NCI-H2029 (cell line): ENCODE data around the gene TULP4.

ENCODE experiments used
- DNase-seq: peaks from one replicate; lab custom pipeline; 2025; lab: John Stamatoyannopoulos, UW

The TULP4 gene, protein sequence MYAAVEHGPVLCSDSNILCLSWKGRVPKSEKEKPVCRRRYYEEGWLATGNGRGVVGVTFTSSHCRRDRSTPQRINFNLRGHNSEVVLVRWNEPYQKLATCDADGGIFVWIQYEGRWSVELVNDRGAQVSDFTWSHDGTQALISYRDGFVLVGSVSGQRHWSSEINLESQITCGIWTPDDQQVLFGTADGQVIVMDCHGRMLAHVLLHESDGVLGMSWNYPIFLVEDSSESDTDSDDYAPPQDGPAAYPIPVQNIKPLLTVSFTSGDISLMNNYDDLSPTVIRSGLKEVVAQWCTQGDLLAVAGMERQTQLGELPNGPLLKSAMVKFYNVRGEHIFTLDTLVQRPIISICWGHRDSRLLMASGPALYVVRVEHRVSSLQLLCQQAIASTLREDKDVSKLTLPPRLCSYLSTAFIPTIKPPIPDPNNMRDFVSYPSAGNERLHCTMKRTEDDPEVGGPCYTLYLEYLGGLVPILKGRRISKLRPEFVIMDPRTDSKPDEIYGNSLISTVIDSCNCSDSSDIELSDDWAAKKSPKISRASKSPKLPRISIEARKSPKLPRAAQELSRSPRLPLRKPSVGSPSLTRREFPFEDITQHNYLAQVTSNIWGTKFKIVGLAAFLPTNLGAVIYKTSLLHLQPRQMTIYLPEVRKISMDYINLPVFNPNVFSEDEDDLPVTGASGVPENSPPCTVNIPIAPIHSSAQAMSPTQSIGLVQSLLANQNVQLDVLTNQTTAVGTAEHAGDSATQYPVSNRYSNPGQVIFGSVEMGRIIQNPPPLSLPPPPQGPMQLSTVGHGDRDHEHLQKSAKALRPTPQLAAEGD (N-terminal part only)

DNA sequence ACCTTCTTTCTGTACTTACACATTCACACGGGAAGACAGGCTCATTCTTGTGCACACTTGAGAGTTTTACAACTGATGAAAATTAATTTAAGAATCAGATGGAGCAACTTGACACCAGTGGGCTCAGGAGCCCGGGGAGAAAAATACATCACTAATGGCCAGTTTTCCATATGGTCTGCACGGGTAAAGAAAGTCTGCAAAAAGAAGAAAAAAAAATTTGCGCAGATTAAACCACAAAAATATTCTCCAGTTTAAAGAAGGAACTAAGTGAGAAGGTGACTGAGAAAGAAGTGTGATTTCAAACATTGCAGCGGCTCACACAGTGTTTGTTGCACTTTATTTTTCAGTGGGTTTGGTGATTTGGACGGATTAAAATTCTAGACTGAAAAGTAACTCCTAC, at the start of gene TULP4:
TULP4 (plus strand) TSS at position 301 of the 400 bp plus-strand sequence. CDS start 1,552 bp downstream, outside the sequence.
- DNase-seq = no peak

DNA sequence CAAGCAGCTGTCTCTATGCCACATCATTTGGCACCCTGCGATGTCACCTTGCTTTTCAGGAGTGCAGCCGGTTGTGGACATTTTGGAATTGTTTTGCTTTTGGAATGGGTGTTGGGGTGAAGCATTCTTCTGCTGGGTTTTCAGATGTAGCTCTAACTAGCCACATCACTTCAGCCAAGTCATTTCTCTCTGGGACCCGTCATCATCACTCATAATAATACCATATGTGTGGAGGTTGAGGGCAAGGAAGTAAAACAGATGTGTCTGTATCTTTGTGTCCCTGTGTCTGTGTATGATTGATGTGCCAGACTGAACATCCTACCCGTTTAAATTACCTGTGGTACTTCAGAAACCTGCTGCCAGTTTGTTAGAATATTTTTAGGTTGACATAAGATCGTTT, 49.5 kb upstream of the TULP4 start:
- DNase-seq = no peak

DNA sequence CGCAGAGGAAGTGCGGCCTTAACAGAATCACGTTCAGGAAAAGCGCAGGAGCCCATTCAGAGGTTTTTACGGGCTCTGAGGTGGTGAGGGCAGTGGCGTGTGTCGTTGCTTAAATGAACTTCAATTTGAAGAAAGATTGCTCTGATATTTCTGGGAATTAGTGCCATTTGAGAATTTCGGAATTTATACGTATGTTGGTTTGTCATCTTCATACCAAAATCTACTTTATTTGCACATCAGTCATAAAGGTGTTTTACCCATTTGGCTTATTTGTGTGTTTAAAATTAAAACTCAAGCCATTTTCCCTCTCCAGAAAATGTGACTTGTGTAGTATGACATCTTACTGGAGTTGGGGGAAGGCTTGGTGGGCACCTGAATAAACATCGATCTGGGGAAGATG, 48.1 kb upstream of the TULP4 start:
- no peak for DNase-seq

DNA sequence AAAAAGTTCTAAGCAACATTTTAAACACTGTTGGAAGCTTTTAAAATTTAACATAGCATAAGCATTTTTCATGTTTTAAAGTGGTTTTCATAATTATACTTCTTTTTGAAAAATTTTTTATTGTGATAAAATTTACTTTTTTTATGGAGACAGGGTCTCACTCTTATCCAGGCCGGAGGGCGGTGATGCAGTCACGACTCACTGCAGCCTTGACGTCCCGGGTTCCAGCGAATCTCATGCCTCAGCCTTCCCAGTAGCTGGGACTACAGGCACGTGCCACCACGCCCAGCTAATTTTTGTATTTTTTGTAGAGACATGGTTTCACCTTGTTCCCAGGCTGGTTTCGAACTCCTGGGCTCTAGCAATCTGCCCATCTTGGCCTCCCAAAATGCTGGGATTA, 46.1 kb upstream of the TULP4 start:
- no peak for DNase-seq

DNA sequence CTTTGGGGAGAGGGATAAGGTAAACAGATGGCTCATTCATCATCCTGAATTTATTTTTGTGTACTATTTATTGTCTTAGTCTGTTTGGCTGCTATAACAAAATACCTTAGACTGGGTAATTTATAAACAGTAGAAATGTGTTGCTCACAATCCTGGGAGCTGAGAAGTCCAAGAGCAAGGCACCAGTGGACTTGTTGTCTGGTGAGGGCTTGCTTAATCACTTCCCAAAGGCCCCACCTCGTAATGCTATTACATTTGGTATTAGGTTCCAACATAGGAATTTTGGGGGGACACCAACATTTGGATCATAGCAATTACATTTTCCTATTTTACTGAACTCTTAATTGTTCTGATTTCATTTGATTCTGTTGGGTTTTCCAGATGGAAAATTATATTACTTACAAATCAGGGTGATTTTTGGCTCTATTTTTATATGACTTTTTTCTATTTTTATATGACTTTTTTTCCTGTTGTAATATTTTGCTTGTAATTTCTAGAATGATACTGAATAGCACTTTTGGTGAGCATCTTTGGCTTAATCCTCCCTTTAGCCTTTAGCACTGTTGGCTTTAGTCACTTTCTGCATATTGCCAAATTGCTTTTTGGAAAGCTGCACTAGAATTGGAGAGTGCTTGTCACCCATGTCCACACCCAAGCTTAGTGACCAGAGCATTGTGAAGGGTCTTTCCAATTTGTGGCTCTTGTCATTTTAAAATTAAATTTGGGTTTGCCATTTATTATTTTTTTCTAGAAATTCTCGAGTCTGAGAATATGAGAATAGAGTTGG, 43.7 kb upstream of the TULP4 start:
- no peak for DNase-seq

DNA sequence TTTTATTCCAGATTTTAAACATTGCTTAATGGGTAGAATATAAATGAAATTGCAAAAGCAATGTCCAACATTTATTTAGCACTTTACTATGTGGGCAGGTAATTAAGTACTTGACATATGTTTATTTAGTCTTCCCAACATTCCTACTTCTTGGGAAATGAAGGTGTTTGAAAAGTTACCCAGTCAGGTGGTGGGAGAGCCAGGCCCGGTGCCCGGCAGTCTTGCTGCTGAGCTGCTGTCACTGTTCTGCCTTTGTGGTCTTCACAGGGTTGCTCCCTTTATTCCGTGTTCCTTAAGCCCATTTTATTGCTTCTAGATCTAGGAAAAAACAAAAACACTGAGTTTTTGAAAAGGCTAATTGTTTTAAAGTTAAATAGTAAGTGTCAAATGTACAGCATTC, 42.6 kb upstream of the TULP4 start:
- no peak for DNase-seq

DNA sequence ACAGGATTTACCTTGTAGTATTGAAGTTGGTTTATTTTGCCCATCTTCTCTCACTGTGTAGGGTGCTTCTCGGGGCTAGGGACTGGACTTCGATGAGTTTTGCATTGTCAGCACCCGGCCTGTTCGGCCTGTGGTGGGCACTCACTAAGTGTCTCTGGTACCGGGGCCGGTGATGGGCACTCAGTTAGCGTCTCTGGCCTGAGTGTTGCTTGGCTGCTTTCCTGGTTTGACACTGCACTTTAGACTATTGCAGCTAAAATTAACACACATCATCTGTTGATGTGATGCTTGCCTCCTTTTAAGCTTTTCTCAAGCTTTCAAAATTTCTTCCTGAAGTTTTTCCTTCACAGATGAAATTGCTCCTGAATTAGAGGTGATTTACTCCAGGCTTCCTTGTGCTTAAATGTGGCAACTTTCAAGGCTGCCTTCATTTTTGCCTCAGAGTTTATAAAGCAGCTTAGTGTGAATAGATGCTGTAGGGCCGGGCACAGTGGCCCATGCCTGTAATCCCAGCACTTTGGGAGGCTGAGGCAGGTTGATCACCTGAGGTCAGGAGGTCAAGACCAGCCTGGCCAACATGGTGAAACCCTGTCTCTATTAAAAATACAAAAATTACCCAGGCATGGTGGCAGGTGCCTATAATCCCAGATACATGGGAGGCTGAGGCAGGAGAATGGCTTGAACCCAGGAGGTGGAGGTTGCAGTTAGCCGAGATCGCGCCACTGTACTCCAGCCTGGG, 41.7 kb upstream of the TULP4 start:
- DNase-seq = no peak

DNA sequence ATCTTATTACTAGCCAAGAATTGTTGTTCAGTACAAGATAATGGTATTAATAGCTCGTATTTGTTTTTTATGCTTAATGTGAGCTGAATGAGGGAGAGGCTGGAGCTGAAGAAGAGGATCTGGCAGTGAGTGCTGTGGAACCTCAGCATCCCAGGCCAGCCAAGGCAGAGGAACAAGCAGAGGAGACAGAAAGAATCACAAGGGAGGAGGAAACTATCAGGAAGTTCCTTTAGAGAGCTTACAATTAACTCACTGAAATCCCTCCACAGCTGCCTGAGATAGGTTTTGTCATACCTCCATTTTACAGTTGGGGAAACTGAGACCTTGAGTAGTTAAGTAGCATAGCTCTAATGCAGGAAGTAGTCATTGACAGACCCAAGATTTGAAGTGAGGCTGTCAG, 39.9 kb upstream of the TULP4 start:
- no peak for DNase-seq

DNA sequence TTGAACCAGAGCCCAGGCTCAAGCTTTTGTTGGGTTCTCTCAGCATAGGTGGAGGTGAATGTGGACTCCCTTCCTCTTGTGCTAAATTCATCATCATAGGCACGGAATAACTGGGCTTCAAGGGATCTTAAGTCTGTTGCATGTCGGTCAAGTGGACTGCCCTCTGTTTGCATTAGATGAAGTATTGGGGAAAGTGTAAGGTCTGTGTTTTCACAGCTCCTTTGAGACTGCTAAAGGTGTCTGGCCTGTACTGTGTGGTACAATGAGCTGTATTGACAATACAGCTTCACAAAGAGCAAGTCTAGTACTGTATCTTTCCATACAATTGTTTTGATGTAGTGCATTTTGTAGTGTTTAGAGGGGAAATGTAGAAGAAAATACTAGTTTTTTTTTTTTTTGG, 34.3 kb upstream of the TULP4 start:
- no peak for DNase-seq

DNA sequence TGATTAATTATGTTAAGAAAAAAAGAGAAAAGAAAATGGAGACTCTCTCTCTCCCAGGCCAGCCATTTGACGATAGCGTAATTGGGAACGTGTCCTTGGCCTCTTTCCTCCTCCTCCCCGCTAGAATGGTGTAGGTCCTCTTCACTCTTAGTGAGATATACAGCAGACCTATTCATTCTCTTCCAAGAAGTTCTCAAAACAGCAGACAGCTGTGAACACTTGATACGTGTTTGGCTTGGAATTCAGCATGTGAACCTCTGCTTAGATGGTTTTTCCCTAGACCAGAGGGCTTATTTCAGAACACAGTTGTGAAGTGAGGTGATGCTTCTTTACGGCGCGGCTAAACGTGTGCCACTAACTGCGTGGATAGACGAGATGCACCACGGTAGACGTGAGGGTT, 32.6 kb upstream of the TULP4 start:
- no peak for DNase-seq

DNA sequence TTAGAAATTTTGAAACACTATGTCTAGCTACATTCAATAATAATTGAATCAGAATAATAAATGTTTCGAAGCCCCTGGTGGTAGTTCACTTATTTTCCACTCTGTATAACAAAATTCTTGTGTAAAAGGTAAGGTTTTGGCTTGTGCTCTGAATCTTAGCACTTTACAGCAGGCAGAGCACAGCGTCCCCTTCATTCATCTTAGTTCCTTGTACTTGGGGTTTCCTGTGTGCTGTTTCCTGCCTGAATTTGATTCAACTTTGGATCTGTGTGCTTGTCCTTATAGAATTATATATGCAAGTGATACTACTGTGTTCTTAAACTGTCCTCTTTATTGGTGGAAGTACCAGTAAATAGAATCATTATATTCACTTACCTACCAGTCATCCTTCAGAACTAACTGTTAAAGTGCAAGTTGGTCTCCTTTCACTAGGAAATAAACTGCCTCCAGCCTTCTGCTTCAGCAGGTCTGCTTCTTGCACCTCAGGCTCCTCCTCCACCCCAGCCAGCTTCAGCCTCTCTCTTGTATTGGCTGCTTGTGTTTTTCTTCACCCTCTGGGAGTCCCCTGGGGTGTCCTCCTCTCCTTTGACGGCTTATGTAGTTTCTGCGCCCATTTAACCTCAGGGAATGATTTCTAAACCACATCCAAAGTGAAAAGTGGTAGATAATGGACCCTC, 28.8 kb upstream of the TULP4 start:
- DNase-seq = no peak

DNA sequence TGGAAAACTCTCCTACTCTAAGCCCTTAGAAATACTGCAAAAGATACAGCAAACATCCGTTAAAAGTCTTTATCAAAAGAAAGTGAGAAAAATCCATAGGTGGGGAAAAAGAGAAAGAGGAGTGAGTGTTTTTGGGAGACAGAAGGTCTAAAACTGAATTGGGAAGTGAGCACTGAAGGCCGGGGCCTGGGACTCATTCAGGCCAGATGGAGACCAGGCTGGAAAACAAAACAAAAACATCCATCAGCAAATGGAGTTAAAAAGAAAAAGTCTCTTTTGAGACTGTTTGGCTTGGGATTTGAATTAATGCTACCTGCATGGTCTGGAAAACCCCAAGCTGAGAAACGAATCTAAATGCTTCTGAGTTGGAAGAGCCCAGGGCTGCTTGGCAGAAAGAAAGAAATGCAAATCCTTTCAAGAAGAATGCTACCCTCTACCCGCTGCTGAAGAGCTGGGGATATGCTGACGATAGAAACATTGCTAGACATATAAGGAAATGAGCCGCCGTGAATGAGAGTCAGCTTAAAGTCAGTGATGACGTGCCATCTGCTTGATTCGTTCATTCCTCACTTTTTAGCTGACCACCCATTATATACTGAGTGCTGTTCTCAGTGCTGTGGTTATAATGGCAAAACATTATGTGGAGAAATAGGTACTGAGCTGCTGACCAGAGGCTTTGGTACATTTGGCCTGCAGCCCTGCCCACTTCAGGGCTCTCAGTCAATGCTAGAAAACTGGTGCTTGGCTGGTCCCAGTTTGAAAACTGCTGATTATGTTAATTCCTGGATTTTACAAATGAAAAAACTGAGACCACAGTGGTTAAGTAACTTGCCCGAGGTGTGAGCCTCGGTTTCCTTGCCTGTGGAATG, 28.0 kb upstream of the TULP4 start:
- peak; percentile 59 for DNase-seq

DNA sequence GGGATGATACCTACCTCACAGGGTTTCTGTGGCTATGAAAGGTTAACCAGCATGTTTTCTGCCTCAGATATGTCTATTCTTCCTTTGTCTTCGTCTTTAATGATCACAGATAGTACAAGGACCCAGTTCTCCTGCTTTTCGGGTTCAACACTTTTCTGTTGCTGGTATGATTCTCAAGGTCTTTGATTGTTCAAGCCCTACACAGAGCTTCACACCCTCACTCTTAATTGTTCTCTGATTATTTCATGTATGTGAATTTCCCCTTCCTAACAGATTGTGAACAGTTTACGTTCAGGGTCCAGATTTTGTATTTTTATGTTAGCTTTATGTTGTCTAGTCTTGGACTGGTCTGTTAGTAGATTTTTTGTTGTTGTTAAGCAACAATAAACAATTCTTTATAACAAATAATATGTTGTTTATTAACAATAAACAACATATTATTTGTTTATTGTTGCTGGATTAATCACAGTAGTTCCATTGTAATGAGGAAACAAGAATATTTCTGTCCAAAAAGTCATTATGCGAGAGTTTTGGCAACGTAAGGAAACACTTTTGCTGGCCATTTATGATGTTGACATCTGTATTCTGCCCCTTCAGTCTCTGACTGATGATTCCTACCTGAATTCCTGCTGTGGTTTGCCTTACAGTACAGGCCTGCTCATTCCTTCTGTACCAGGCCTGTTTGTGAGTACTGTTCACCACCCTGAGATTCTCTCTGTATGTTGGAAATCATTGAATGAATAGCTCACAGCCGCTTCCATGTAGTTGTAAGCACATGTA, 27.2 kb upstream of the TULP4 start:
- no peak for DNase-seq

DNA sequence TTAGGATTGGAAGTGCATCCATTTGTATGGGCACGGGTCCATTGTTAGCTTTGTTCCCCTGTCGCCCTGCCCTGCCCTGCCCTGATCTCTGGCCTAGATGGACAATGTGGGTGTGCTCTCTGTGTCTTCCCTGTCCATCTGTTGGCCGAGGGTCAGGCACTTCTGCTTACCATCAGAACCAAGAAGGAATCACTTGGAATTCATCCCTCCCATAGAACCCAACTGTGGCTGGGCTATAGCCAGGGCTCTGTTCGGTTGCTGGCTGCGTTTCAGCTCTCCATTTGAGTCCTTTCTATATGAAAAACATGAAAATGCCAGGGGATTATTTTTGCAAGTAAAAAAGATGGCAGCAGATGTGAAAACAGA, 26.6 kb upstream of the TULP4 start:
- no peak for DNase-seq

DNA sequence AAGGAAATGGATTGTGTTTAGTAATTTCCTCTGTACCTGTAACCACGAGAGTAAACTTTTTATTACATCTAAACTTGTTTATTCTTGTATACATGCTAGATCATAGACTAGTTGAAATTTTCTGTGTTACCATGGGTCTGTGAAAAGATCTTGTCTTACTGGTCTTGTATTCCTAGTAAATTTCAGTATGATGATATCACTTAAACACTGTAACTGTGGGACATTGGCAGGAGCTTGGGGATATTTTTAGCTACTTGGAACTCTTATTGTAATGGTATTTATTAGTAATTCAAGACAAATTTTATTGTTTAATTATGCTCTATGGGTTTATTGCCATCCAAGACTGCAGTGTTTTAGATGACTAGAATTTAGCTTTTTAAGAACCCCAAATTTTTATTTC, 25.9 kb upstream of the TULP4 start:
- DNase-seq = no peak

DNA sequence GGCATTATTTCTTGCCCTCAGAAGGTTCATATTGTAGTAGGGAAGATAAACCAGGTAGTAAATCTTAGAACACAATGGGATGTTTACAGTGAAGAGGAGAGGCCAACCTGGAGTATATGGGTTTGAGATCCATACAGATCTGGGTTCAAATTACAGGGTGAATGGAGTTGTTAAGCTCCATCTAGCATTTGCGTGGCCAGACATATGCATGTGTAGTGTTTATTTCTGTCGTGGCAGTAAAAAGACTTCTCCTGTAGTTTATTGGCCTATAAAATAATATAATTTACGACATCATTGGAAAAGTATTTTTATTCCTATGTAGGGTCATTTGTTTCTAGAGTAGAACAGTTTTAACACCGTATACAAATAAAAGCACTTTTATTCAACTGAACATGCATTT, 25.2 kb upstream of the TULP4 start:
- no peak for DNase-seq

DNA sequence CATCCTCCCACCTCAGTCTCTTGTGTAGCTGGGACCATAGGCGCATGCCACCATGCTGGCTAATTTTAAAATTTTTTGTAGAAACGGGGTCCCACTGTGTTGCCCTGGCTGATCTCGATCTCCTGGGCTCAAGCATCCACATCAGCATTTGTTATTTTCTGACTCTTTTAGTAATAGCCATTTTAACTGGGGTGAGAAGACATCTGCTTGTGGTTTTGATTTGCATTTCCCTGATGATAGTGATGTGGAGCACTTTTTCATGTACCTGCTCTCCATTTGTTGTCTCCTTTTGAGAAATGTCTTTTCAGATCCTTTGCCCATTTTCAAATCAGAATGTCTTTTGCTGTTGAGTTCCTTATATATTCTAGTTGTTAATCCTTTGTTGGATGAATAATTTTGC, 22.2 kb upstream of the TULP4 start:
- DNase-seq = no peak

DNA sequence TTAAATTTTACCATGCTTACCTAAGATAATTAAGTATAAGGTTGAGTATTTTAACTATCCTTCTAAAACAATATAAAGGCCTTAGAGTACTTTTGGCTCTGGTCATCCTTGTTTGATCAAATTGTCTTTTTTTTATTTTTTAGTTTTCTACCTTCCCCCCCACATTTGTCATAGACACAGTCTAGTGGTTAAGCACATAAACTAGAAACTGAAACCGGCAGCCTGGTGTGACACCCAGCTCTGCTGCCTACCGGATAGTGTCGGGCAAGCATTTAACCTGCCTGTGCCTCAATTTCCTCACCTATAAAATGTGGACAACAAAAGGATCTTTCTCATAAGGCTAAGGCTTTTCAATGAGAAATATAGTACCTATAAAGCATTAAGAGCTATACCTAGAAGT, 21.6 kb upstream of the TULP4 start:
- DNase-seq = peak; percentile 75

DNA sequence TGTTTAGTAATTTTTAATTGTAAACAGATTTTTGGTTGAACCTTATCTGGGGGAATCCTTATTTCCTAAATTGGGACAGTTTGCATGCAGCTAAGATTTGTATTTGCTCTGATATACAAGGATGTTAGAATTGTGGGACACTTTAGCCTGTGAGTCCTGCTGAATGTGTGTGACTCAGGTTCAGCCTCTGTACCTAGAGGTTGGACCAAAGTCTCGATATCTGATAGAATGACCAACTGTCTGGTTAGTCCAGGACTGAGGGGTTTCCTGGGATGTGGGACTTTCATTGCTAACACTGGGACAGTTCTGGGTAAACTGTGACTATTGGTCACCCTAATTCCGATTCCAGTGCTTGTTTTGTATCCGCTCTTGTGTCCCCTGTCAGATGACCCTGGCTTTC, 20.2 kb upstream of the TULP4 start:
- DNase-seq = no peak

DNA sequence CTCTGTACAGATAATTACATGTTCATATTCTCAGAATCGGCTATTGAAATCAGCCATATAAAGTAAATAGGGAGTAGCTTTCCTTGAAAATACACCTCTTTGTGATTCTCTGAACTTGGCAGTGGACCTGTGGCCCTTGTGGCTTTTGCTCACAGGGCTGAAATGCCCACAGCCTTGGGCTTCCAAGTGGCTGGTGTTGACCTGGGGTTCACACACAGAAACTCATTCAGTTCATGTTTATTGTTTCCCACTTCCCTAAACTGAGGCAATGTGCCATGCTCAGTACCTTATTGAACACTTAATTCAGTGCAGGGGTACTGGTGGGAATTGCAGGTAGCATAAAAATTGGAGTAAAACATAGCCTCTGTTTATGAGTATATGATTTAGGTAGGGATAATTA, 19.1 kb upstream of the TULP4 start:
- DNase-seq = no peak
